ENCODE measurements around the gene LYPD6B.

- no peak for TF ChIP-seq POLR2A (IDR thresholded peaks at IDR 0.05)
- TF ChIP-seq CTCF (IDR thresholded peaks at IDR 0.05): no peak
Observed at GRCh38 chr2:149084924-149085795, 46.7 kb downstream of the LYPD6B start.

Measured in lower leg skin (tissue), 3 donors.